Body of pancreas (tissue), 4 donors: Measurements from ENCODE around the gene ELP1. TPM values are rescaled to one million over a fixed set of nuclear protein-coding genes. Genes with fewer than 3 reads are reported as not detected.

Experiments
- ATAC-seq: fragments of 150-250 bp; one replicate; pipeline ENCODE4 v1.9.1; 2016
- DNase-seq, 4 donors: peaks; one replicate each; pipeline ENCODE4 v3.0.0-alpha.2; 2019
- H3K27ac ChIP-seq, 4 donors: fragments of 200-600 bp; sonication (generic); 1 replicate in 3 of 4; 2 replicates in 1 of 4; pipeline versions ENCODE4 v1.5.1 to v1.6.1; 2016 to 2019; ENCODE audit warnings: mild to moderate bottlenecking in 1 of 4, mixed read lengths in 1 of 4, moderate library complexity in 1 of 4
- H3K27me3 ChIP-seq, 2 donors: fragments of 200-600 bp; sonication (generic); one replicate each; pipeline ENCODE4 v1.6.0; 2016; ENCODE audit warnings: mild to moderate bottlenecking in 1 of 2
- H3K36me3 ChIP-seq, 2 donors: fragments of 200-600 bp; sonication (generic); replicated peaks in 1 of 2; 2 replicates each; pipeline ENCODE4 v1.5.1; 2016; ENCODE audit warnings: low read depth in 2 of 2; ENCODE audit not compliant: insufficient read depth in 1 of 2
- H3K4me1 ChIP-seq: fragments of 200-600 bp; sonication (generic); one replicate; pipeline ENCODE4 v1.6.0; 2016
- H3K4me3 ChIP-seq, 2 donors: fragments of 200-600 bp; sonication (generic); 1 replicate in 1 of 2; 2 replicates in 1 of 2; pipeline ENCODE4 v1.5.1; 2016 to 2019
- H3K9me3 ChIP-seq, 3 donors: fragments of 200-600 bp; sonication (generic); 1 replicate in 2 of 3; 2 replicates in 1 of 3; pipeline ENCODE4 v1.5.1; 2016
- CTCF ChIP-seq, 7 experiments: fragments of 450-650 bp in 4 of 7; fragments of 200-600 bp in 3 of 7; sonication (generic) in 3 of 7; IDR thresholded peaks; one replicate each; pipeline ENCODE4 v1.5.1; 2016 to 2019; ENCODE audit warnings: antibody characterized with exemption in 7 of 7
- POLR2A ChIP-seq, 3 donors: fragments of 450-650 bp; IDR thresholded peaks; one replicate each; pipeline ENCODE4 v1.6.1; 2016; ENCODE audit warnings: antibody characterized with exemption in 3 of 3, mild to moderate bottlenecking in 2 of 3
- WGBS, 2 donors: methylation state at CpG; one replicate each; pipeline ENCODE4 v1.1.5; 2017; 5-methylcytosine and 5-hydroxymethylcytosine counted together
- intact Hi-C: fragments of 100-400 bp; cut with DNase I; formaldehyde crosslinking; loops from one replicate; pipeline ENCODE4 v1.15.1; 2023
- total RNA-seq, 2 donors: library from RNA; depleted of rRNA; stranded (reverse); fragments of >200 nt; gene quantifications; one replicate each; pipeline ENCODE4 v1.1.0, GENCODE V29; 2016

ELP1 gene
- total RNA-seq, 2 donors from 2014 or later = 14.5 to 18.2 TPM

- Histone ChIP-seq H3K27me3 (no peaks in the 10 kb centered on the region), H3K9me3 (no peaks in the 10 kb centered on the region), H3K4me1 (no peaks in the 10 kb centered on the region), H3K27ac (no peak overlapping the region), H3K4me3 (no peak overlapping the region), H3K36me3 (no peaks in the 10 kb centered on the region)
- DNase-seq = no peak
- ATAC-seq = no peak
- TF ChIP-seq CTCF (IDR thresholded peaks at IDR 0.05) (no peak), POLR2A (IDR thresholded peaks at IDR 0.05) (no peak)
- WGBS, 2 donors = 86 to 89% methylated on average over 6 of the region's 6 CpGs
- intact Hi-C loops = no loop called here
These were observed 76.4 kb downstream of the ELP1 start for GRCh38 chr9:108857572-108857971.

GRCh38 chr9:108855888-108856287 is 78.0 kb downstream of the ELP1 start, which contains the start of gene ACTL7B:
Gene ACTL7B (minus strand): TSS chr9:108855986. CDS start chr9:108855930, 56 bp downstream.
- DNase-seq (no peak), ATAC-seq (no peak)
- intact Hi-C loops = no loop called here

GRCh38 chr9:108855529-108855886 is 78.4 kb downstream of the ELP1 start:
- DNase-seq (no peak), ATAC-seq (no peak)
- no peak for TF ChIP-seq CTCF (IDR thresholded peaks at IDR 0.05)
- no peak for TF ChIP-seq POLR2A (IDR thresholded peaks at IDR 0.05)
- intact Hi-C loops = no loop called here
- H3K27me3 ChIP-seq = no peaks in the 10 kb centered on the region
- 86 to 90% methylated on average over 15 to 24 of the region's 25 CpGs for WGBS, 2 donors
- H3K9me3 ChIP-seq = no peaks in the 10 kb centered on the region
- H3K27ac ChIP-seq = no peak overlapping the region
- H3K4me1 ChIP-seq = no peaks in the 10 kb centered on the region
- no peaks in the 10 kb centered on the region for H3K36me3 ChIP-seq
- H3K4me3 ChIP-seq = no peak overlapping the region

More at GRCh38 chr9:108855888-108856287, 78.0 kb downstream of the ELP1 start, which contains the start of gene ACTL7B:
- Histone ChIP-seq H3K4me3 (no peak within 1 kb of the TSS), H3K4me1 (no peaks in the 10 kb centered on the region), H3K27ac (no peak within 1 kb of the TSS), H3K9me3 (no peaks in the 10 kb centered on the region), H3K36me3 (no peaks in the 10 kb centered on the region), H3K27me3 (no peaks in the 10 kb centered on the region)
- TF ChIP-seq POLR2A (IDR thresholded peaks at IDR 0.05) (no peak), CTCF (IDR thresholded peaks at IDR 0.05) (no peak)
- WGBS, 2 donors = 65 to 72% methylated on average over 5 to 6 of the region's 7 CpGs

- ATAC-seq (no peak), DNase-seq (no peak)
- H3K4me1 ChIP-seq = no peaks in the 10 kb centered on the region
- H3K36me3 ChIP-seq = no peaks in the 10 kb centered on the region
- no peak for TF ChIP-seq CTCF (IDR thresholded peaks at IDR 0.05)
- intact Hi-C loops = no loop called here
- 90 to 96% methylated on average over 10 to 56 of the region's 59 CpGs for WGBS, 2 donors
- no peak overlapping the region for H3K27ac ChIP-seq
- H3K9me3 ChIP-seq = no peaks in the 10 kb centered on the region
- no peaks in the 10 kb centered on the region for H3K27me3 ChIP-seq
- H3K4me3 ChIP-seq = no peak overlapping the region
These were observed 79.0 kb downstream of the ELP1 start for GRCh38 chr9:108854641-108855528.

GRCh38 chr9:108854094-108854493 is 79.8 kb downstream of the ELP1 start:
- ATAC-seq (no peak), DNase-seq (no peak)
- 74 to 96% methylated on average over 3 of the region's 3 CpGs for WGBS, 2 donors
- H3K9me3 ChIP-seq = no peaks in the 10 kb centered on the region
- no peak overlapping the region for H3K4me3 ChIP-seq
- no peaks in the 10 kb centered on the region for H3K36me3 ChIP-seq
- H3K4me1 ChIP-seq = no peaks in the 10 kb centered on the region
- no peaks in the 10 kb centered on the region for H3K27me3 ChIP-seq
- intact Hi-C loops = no loop called here
- no peak for TF ChIP-seq POLR2A (IDR thresholded peaks at IDR 0.05)
- no peak for TF ChIP-seq CTCF (IDR thresholded peaks at IDR 0.05)
- no peak overlapping the region for H3K27ac ChIP-seq
